Right forelimb (tissue), 1 donor: ENCODE data around the gene RNGTT.

Experiments
- DNase-seq: peaks from one replicate; pipeline ENCODE4 v3.0.0-alpha.2; 2018

The RNGTT gene

GRCh38 chr6:88577461-88577860 is 386.0 kb downstream of the RNGTT start:
- DNase-seq, result no peak

DNA sequence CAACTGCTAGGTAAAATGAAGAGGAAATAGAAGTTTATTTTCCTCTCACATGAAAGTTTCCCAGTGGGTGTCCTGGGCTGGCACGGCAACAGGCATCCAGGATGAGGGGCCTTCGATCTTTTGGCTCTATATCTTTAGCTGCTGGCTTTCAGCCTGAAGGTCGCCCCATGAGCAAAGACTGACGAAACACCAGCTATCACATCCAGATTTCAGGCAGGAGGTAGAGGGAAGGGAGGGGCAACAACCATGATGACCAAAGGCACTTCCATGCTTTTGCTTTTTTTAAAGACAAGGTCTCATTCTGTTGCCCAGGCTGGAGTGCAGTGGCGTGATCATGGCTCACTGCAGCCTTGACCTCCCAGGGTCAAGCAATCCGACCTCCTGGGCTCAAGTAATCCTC is 387.9 kb downstream of the RNGTT start:
- DNase-seq, result no peak

DNA sequence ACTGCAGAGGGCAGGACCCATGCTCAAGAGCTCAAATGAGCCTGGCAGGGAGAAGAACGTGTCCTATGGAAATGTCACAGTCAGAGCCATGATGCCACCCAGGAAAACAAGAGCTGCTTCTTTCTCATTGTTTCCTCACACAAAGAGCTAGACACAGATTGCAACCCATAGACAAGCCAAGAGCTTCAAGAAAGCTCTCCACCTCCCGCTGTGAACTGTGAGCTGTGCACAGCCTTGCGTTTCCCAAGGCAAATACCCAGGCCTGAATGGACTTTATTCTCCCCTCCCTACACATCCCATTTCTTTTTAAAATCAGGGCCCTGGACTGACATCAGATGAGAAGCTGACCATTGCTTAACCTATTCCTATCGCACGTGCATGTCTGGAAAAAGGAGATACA is 388.8 kb downstream of the RNGTT start:
- no peak for DNase-seq

DNA sequence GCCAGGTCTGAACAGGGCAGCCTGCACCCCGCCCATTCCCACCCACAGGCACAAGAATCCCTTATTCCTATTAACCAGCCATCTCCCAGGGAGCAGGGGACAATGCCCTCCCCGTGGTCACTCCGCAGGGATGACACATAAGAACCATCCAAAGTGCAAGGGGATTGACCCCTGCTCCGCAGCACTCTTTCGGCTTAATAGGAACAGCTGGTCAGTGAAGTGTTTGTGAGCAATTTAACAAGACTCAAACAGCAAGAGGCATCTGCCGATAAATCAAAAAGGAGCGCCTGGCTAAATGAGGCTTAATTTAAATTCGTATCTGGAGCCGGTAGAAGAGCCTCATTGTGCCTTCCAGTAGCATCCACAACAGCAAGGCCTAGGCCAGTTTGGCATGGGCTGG is 389.4 kb downstream of the RNGTT start:
- no peak for DNase-seq

GRCh38 chr6:88573561-88573960 is 389.9 kb downstream of the RNGTT start:
- no peak for DNase-seq

DNA sequence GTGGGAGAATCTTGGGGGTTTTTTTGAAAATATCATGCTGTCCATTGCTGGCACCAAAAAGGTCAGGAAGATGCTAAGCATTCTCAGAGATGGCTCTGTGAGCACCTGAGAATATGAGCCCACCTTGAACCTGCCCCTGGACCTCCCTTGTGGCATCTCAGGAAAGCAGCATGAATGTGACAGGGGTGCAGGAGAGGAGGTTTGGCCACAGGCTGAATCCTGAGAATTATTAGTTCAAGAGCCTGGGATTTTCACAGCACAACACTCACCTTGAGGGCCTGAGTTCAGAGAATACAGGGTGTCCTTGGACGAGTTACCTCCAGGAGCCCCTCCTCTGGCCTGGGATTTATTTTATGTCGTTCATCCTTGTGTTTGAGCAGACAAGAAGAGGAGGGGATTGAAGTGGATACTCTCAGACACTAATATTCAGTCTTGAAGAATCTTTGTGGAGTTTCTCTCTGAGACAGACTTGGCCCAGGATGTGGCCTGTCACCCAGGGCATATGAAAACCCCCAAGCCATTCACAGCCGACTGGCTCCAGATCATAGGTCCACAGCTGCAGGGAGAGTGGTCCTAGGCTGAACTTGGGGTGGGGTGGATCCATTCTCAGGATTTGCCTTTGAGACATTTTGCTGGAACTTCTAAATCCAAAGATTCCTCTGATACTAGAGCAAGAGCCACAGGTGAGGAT is 390.8 kb downstream of the RNGTT start:
- DNase-seq, result no peak

DNA sequence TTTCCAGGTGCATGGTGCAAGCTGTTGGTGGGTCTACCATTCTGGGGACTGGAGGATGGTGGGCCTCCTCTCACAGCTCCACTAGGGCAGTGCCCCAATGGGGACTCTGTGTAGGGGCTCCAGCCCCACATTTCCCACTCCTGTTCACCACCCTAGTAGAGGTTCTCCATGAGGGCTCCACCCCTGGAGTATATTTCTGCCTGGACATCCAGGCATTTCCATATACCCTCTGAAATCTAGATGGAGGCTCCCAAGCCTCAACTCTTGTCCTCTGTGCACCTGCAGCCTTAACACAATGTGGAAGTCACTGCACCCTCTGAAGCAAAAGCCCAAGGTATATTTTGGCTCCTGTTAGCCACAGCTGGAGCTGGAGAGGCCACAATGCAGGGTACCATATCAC is 393.5 kb downstream of the RNGTT start:
- DNase-seq, result no peak

- no peak for DNase-seq
Measured at GRCh38 chr6:88567696-88568095, 395.7 kb downstream of the RNGTT start.

GRCh38 chr6:88566746-88567534 is 396.5 kb downstream of the RNGTT start:
- no peak for DNase-seq

GRCh38 chr6:88565836-88566235 is 397.6 kb downstream of the RNGTT start:
- DNase-seq, result no peak

- no peak for DNase-seq
Measured at GRCh38 chr6:88565409-88565811, 398.0 kb downstream of the RNGTT start.

DNA sequence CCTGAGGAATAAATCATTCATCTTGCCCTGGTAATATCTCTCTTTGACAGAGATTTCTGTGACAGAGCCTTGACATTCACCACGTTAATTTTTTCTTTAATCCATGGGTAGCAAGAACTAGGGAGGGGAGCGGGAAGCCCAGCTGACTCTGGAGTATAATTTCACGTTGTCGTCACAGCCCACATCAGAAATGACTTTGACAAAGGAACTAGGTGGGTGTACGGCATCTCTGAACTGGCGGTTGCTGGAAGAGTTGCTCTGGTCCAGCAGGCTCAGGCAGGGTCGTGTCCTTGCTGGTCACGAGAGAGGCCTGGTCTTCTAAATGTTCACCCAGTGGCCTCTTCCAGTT is 400.2 kb downstream of the RNGTT start:
- DNase-seq, result no peak

GRCh38 chr6:88562353-88563276 is 400.8 kb downstream of the RNGTT start:
- DNase-seq, result no peak

DNA sequence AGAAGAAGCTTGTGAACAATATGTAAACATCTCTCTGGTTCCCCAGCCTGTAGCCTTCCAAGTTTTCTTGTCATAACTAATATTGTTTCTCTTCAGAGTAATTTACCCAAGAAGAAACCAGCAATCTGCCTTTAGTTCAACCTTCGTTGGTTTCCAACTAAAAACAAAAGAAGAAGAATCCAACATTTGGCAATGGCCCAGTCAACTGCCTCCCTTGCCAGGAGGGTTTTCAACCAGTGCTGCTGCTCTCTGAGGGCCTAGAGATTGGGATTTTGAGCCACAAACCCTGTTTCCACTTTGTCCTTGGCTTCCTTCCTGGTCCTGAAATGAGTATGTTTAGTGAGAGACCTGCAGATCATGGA is 401.5 kb downstream of the RNGTT start:
- no peak for DNase-seq

DNA sequence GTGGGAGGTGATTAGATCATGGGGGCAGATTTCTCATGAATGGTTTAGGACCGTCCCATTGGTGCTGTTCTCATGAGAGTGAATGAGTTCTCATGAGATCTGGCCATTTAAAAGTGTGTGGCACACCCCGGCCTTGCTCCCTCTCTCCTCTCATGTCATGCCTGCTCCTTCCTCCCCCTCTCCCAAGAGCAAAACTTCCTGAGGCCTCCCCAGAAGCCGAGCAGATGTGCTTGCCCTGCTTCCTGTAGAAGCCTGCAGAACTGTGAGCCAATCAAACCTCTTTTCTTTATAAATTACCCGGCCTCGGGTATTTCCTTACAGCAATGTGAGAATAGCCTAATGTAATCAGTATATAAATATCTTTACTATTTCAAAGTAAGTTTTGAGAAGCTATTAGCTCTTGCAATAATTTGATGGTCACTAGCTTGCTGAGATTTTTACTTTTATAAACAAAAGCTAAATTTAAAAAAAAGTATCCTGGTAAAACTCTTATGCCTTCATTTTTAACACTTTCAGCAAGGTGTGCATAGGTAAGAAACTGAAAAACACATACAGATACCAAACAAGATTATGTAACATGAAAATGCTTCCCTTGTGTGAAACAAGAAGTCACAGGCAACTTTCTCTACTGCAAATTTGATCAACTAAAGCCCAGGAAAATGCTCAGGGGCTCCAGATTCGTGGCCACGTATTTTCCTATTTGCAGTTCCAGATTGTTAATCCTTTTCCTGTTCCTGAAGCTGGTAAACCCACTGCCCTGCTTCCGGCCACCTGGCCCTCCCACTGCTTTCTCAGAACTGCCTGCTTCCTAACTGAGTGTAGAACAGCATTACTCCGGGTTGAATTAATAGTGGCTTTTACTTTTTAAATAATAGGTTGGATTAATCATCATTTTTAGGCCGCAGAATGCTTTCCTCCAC is 402.1 kb downstream of the RNGTT start:
- no peak for DNase-seq
